Eye (tissue), 1 donor: Measurements from ENCODE around the gene RSPRY1.
"Not testable (repeated sequence)": the region's sequence is repeated elsewhere in the genome, so short reads cannot be mapped to it uniquely, and the experiment has no call there.

Source experiments
- DNase-seq: peaks from one replicate; pipeline ENCODE4 v3.0.0-alpha.2; 2015

The RSPRY1 gene

GRCh38 chr16:57275946-57276345 is 89.8 kb downstream of the RSPRY1 start:
- not testable (repeated sequence) for DNase-seq

DNA sequence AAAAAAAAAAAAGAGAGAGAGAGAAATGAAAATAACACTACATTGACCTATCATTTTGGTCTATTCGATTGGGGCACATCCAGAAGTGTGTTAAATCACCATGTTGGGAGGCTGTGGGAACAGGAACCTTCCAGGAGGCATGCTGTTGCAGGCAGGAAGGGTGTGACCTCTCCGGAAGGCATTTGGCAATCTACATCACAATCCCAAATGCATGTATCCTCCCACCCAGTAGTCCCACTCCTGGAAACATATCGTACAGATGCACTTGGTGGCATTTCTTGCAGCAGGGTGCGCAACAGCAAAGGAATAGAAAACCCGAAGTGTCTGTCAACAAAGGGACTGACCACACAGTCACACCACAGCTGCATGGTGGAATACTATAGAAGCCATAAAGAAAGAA is 90.5 kb downstream of the RSPRY1 start:
- no peak for DNase-seq

DNA sequence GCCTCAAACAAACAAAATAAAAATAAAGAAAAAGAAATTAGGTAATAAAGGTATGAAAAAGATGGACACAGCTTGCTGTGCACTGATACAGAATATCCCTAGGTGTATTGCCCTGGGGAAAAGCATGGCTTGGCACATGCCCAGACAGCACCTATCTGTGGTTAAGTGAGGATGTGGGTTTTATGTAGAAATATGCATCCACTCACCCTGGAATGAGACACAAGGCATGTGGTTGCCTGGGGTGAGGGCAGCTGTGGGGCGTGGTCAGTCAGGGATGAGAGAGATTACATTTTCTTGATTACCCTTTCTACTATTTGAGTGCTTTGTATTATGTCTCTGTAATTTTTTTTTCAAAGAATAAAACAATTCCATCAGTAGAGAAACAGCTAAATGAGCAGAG is 91.5 kb downstream of the RSPRY1 start:
- no peak for DNase-seq

DNA sequence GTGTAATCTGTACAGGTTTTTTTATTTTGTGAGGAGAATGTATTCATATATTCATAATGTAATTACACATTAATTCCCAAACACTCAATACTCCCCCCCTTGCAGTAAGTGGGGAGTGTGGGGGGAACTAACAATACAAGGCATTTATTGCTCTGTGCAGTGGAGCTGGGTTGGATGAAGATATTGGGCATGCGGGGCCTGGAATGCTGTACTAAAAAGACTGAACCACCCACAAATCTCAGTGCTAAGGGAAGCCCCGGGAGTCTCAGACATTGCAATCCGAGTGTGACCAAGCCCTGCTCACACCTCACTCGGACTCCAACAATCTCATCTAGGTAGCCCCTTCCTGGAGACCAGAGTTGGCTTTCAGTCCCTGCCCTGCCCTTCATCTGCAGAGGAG is 92.4 kb downstream of the RSPRY1 start:
- DNase-seq, result no peak

DNA sequence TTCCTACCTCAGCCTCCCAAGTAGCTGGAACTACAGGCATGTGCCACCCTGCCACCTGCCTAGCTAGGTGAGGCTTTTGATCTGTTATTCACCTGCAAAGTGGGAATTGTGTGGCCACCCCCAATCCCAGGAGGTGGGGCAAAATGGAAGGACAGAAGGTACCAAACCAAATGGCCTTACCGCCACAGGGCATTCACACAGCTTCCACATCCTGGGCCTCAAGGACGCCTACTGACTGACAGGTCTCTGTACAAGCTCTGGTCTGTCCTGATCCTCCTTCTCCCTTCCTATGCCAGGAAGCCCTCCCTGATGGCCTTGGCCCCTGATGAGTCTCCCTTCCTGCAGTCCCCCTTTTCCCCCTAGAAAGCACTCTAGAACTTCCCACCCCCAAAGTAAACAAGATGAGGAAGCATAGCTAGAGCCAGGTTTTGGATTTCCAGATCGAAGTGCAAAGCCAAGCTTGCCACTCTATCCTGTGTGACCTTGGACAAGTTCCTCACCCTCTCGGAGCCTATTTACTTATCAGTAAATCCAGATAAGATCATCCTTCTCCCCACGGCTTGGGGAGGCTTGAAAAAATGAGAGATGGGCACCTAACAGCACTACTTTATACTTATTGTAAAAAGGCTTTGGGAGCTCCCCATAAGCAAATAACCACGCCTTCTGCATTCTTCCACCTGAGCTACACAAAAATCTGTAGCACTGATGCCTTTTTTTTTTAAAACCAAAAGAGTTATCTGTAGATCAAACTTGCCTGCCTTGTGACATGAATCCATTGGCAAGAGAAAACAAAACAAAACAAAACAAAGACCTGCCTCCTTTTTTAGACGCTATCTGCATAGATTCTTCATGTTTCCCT is 93.9 kb downstream of the RSPRY1 start:
- no peak for DNase-seq

- DNase-seq, result no peak
These were observed 95.7 kb downstream of the RSPRY1 start for GRCh38 chr16:57281791-57282190.

DNA sequence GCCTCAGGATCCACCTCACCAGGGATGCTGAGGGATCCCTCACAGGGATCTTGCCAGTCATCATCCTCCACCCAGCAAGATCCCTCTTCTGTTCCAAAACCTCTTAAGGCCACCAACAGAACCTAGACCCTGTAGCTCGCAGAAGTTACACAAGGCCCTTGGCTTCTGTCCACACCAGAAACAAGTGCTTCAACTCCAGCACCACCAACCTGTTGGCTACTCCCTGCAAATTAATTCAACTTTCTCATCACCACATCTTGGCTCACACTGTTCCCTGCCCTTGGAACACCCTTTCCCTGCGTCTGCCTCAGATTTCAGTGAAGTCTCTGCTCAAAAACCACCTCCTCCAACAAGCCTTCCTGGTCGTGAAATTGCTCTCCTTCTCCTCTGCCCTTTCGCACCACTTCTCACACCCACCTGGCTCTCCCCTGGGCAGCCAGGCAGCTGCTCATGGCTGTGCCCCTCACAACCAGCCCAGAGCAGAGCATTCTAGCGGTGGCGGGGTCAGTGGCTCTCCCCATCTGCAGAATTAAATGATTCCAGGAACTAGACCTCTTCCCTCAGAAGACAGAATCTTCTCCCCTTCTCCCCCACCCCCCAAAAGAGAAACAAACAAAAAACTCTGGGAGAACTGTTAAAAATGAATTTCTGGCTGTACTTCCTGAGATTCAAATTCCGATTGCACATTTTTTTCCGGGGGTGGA is 96.5 kb downstream of the RSPRY1 start:
- no peak for DNase-seq

DNA sequence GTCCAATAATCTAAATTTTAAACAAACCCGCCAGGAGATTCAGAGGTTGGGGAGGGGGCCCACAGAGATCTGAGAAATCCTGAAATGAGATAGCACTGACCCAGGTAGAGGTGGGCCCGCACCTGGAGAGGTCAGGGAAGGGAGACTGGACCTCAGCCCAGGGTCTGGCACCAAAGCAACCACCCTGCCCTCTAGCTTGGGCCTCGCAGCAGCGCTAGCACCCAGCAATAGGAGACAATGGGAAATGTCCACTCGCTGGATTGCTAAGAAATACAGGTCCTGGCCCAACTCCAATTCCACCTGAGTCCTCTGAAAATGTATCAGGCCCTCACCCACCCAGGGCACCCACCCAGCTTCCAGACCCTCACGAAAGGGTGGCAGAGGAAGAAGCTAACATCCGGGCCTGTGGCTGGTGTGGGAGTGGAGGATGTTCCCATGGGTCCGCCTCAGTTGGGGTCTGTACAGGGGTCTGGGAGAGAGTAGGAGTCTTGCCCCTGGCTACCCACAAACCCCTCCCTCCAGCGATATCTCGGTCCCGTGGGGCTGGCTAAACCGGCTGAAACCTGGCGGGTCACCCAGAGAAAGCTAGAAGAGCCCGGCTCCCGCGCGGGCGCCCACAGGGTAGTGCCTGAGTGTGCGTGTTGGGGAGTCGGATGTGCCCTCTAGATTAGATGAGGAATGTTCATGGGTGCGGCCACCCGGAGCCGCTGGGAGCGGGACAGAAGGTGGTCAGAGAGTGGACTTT is 97.3 kb downstream of the RSPRY1 start:
- peak; percentile 26 for DNase-seq

DNA sequence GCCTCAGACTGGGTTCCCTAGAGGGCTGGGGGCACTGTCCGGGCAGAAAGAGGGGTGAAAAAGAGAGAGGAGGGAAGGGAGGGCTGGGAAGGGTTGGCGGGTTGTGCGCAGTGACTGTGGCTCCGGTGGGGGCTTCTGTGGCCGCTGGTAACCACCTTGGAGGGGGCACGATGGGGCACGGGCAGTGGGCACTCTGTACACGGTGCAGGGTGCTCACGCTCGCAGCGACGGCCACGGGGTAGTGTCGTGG is 97.8 kb downstream of the RSPRY1 start:
- no peak for DNase-seq

GRCh38 chr16:57284209-57284951 is 98.3 kb downstream of the RSPRY1 start, which contains the start of gene PLLP:
Gene PLLP, minus strand, starts transcription at chr16:57284672. Its CDS starts 132 bp downstream, at chr16:57284540.
- peak; percentile 74 for DNase-seq

DNA sequence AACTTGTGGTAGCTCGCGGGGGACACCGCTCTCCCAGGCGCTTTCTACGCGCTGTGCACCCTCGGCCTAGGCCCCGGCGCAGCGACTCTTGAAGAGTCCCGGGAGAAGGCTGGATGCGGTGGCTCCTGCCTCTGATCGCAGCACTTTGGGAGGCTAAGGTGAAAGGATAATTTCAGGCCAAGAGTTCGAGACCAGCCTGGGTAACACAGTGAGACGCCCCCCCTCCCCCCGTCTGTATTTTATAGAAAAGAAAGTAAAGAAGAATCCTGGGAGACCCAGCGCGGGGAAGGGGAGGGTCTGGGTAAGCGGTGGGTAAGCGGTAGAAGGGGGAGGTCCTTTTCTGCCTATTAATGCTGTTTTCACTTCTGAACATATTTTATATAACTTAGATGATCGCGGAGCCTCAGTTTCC is 98.8 kb downstream of the RSPRY1 start:
- DNase-seq, result no peak

DNA sequence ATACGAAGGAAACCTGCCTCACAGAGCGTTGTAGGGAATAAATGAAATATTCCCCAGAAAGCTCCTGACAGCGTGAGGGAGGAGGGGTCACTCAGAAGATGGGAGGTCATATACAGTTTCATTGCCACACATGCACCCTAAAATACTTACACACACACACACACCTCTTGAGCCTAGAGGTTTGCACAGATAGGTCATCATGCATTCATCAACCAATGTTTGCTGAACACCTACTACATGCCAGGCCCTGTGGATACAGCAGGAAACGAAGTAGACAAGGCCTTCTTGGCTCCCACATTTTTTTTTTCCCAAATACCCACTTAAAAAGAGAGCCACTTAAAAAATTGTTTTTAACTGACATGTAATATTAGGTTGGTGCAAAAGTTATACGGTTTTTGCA is 99.2 kb downstream of the RSPRY1 start:
- DNase-seq, result no peak

- no peak for DNase-seq
These were observed 103.5 kb downstream of the RSPRY1 start for GRCh38 chr16:57289391-57290257.
